ENCODE measurements around the gene PKN1. TPM values are rescaled to one million over a fixed set of nuclear protein-coding genes. Genes with fewer than 3 reads are reported as not detected.
"Not testable (repeated sequence)": the region's sequence is repeated elsewhere in the genome, so short reads cannot be mapped to it uniquely, and the experiment has no call there.

Gene PKN1
- 83.6 TPM for polyA plus RNA-seq (ENCODE audit: insufficient read length)

DNA sequence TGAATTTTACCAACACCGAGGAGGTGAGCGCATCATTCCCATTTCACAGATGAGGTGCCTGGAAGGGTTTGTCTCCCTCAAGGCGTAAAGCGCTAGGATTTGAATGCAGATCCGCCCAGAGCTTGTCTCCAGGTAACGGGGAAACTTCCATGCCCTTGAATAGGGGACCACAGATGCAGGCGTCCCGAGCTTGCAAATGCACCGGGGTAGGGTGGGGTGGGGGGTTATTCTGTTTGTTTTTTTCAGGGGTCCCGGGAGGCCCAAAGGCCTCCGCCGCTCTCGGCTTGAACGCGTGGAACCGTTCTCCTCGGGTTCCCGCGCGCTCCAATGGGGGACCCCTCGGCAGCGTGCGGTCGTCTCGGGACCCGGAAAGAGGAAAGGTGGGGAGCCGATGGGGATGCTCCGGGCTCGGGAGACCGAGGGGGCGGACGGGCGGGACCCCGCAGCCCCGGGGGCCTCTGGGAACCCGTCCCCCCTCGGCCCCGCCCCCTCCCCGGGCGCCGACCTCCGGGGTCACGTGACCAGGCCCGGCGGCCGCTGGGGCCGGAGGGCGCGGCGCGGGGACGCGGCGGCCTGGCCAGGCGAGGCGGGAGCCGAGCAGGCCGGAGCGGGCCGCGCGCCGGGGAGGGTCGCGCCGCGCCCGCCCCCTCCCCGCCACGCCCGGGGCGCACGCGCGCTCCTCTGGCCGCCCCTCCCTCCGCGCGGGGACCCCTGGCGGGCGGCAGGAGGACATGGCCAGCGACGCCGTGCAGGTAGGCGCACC lies at the start of gene PKN1:
Gene PKN1, plus strand, starts transcription at position 516 of the 763 bp plus-strand sequence. Its CDS starts 216 bp downstream, at position 732.
- peak; percentile 64 for DNase-seq

DNA sequence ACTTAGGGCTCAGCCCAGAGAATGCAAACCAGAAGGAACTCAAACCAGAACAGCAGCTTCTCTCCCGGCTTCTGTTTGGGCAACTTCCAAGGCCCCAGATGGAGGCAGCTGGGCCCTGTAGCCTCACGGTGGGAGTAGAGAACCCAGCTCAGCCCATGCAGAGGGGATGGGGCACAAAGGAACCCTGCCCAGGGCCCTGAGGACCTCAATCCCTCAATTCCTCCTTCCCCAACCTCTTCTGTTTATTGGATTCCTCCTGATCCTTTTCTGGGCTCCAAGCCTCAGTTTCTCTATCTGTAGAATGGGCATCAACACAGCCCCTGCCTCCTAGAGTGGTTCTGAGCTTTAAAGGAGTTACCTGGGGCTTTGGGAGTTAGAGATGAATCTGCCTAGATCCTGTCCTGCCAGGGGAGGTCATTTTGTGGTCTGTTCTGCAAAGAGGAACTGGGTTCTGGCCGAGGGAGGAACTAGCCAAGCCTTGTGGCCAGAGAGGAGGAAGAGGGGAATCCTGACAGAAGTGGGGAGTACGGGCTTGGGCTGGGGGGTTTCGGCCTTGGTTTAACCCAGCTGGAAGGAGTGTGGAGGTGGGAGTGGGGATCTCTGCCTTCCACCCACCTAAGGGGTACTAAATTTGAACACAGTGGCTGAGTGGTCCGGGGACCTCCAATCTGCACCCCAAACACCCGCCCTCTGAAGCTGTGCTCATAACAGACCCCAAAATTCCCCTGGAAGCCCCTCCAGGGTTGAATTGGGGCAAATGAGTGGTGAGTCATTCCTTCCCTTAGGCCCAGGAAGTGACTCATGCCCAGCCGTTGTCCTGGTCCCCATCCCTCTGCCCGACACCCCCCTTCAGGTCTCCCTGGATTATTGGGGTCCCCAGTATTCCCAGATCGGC lies 49.2 kb upstream of the PKN1 start:
- no peak for DNase-seq

DNA sequence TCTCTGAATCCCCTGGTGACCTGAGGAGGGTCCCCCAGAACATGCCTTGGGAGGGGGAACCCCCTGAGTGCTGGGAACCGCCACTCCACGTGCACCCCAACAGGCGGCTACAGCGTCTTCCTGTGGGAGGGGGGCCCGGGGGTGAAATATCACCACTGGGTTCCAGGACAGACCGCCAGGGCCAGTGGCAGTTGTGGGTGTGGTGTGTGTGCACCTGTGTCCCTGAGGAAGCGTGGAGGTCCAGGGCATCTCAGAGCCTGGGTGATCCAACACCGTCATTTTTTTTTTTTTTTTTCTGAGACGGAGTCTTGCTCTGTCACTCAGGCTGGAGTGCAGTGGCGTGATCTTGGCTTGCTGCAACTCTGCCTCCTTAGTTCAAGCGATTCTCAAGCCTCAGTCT lies 47.6 kb upstream of the PKN1 start:
- DNase-seq: no peak

DNA sequence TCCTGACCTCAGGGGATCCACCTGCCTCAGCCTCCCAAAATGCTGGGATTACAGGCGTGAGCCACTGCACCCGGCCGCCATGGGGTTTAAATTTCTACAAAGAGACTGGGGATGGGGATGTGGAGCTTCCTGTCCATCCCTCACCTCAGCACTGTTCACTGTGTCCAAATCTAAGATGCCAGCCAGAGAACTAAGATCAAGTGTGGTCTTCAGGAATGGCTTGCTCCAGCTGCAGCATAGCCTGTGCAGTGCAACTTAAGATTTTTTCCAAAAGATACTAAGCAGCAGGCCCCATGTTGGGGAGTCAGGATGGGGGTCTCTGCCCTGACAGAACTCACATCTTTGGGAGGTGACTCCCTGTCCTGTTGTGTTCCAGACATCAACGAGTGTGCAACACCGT lies 42.6 kb upstream of the PKN1 start:
- no peak for DNase-seq

DNA sequence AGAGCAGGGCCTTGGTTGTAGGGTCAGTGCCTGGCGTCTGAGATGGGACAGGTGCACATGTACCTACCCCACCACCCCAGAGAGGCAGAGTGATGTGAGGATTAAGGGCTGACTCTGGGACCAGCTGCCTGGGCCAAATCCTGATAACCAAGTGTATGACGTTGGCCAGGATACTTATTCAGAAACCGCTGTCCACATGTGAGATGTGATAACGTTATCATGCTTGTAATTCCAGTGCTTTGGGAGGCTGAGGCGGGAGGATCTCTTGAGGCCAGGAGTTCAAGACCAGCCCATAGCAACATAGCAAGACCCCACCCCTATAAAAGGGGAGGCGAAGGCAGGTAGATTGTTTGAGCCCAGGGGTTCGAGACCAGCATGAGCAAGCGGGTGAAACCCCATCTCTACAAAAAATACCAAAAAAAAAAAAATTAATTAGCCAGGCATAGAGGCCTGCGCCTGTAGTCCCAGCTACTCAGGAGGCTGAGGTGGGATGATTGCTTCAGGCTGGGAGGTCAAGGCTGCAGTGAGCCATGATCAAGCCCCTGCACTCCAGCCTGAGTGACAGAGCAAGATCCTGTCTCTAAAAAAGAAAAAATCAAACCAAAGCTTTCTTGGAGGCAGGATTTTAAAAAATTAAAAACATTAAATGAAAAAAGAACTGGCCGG lies 41.8 kb upstream of the PKN1 start:
- no peak for DNase-seq

DNA sequence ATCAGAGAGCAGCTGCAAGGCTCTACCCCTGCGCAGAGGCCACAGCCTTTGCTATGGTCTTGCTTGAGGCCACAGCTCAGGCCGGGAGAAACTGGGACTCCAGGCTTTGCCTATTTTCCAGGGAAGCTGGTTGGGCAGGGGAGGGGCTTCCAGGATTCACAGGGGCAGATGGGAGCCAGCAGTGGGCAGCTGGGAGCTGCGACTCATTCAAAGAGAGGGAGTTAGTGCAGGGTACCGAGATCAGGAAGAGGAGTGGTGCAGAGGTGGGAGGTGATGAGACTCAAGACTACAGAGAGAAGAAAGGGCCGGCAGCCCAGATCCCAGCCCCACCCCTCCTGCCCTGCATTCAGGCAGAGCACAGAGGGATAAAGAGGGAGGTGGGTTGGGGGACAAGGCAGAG lies 39.8 kb upstream of the PKN1 start:
- no peak for DNase-seq

DNA sequence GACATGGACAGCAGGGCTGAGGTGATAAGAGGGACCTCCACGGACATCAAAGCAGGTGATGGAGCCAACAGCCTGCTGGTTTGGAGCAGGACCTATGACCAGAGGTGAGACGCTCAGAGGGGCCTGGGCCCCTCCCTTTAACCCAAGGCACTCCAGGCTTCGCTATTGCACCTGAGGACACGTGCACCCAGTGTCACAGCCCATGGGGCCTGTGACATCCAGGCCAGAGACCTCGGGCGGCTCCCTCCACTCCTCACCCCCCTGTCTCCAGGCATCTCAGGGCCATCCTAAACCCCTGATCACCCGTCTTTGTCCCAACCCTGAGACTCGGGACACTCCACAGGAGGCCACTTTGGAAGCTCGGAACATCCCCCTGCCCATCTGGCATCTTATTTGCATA lies 38.9 kb upstream of the PKN1 start:
- no peak for DNase-seq

DNA sequence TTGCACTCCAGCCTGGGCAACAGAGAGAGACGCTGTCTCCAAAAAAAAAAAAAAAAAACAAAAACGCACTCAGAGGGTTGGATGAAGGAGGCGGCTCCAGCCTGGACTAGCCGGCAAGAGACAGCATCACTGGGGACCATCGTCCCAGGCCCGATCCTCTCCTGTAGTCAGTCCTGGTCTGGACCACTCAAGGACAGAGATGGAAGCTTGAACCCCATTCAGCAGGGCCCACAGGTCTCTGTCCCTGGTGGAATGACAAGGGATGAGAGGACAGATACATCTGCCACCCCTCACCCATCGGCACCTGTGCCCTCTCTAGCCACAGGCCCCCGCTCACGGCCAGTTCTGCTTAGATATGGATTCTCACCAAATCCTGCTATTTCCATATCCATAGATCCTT lies 37.8 kb upstream of the PKN1 start:
- no peak for DNase-seq

DNA sequence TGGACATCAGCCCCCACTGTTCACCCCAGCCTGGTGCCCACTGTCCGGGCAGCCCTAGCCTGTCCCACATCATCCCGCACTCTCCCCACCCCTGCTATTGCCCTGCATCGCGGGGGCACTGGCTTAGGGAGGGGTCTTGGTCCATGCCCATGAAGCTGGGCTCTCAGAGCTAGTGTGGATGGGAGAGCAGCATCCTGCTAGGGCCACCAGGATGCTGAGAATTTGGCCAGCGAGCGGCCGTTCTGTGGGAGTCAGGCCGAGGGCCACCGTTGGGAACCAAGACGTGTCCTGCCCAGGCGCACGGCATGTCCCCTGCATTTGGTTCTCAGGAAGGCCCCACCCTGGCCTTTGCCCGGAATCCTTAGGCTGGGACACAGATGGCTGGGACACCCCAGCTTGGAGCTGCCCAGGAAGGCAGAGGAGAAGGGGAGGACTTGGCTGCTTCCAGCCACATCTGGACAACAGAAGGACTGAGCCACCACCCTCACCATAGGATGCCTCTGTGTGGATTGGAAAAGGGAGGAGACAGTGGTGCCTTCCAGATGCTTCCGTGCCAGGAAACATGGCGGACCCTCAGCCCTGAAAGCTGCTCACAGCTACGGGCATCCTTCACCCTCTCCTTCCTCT lies 37.3 kb upstream of the PKN1 start:
- DNase-seq: no peak

DNA sequence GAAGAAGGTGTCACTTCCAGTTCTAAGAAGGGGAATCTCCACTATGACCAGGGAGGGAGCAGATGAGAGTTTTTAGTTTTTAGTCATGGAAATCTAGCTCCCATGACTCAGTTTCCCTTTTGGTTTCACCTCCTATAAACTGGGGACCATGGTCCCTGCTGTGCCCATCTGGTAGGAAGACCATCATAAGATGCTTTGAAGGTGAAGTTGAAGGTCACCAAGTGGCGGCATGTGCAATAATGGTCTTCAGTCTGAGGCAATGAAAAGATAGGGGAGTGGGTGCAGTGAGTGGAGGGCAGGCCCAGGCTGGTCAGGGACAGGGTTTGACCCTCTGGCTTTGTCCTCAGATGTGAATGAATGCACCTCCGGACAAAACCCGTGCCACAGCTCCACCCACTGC lies 36.4 kb upstream of the PKN1 start:
- DNase-seq: not testable (repeated sequence)

DNA sequence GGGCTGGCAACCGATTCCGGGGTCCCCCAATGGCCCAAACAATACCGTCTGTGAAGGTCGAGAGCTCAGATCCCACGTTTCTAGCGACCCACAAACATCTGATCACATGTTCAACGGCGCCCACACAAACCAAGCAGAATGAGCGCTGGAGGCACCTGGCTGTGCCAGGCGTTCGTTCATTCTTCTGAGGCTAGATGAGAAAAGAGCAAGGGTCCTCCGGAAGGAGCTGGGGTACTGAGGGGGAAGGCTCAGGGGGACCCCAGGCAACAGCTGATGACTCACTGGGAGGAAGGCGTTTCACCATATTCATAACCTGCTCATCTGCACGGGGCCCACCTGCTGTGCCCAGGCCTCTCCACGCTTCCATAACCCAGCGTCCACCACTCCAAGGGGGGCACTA lies 35.9 kb upstream of the PKN1 start:
- not testable (repeated sequence) for DNase-seq

DNA sequence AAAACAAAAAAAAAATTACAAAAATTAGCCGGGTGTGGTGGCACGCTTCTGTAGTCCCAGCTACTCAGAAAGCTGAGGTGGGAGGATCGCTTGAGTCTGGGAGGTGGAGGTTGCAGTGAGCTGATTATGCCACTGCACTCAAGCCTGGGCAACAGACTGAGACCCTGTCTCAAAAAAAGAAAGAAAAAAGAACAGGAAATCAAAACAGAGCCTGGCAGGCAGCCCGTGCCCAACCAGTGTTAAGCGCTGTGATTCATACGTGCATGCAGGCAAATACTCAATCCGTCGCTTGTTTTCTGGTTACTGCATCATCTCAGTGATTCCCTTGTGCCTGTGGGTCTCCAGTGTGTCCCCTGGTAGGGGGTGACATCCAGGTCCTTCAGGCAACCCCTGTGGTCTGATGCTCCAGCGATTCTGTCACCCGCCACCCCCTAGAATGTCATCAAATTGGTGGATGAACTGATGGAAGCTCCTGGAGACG lies 32.1 kb upstream of the PKN1 start:
- DNase-seq: no peak

DNA sequence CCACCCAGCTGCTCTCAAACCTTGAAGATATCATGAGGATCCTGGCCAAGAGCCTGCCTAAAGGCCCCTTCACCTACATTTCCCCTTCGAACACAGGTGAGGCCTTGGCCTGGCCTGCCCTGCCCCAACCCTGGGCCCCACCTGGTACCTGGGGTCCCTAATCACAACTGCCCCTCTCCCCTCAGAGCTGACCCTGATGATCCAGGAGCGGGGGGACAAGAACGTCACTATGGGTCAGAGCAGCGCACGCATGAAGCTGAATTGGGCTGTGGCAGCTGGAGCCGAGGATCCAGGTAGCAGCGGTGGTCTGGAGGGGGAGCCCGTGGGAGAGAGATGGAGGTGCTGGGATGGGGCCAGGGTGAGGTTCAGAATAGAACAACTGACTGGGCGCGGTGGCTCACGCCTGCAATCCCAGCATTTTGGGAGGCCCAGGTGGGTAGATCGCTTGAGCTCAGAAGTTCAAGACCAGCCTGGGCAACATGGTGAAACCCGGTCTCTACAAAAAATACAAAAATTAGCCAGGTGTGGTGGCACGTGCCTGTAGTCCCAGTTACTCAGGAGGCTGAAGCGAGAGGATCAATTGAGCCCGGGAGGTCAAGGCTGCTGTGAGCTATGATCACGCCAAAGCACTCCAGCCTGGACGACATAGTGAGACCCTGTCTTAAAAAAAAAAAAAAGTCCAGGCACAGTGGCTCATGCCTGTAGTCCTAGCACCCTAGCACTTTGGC lies 31.5 kb upstream of the PKN1 start:
- no peak for DNase-seq

DNA sequence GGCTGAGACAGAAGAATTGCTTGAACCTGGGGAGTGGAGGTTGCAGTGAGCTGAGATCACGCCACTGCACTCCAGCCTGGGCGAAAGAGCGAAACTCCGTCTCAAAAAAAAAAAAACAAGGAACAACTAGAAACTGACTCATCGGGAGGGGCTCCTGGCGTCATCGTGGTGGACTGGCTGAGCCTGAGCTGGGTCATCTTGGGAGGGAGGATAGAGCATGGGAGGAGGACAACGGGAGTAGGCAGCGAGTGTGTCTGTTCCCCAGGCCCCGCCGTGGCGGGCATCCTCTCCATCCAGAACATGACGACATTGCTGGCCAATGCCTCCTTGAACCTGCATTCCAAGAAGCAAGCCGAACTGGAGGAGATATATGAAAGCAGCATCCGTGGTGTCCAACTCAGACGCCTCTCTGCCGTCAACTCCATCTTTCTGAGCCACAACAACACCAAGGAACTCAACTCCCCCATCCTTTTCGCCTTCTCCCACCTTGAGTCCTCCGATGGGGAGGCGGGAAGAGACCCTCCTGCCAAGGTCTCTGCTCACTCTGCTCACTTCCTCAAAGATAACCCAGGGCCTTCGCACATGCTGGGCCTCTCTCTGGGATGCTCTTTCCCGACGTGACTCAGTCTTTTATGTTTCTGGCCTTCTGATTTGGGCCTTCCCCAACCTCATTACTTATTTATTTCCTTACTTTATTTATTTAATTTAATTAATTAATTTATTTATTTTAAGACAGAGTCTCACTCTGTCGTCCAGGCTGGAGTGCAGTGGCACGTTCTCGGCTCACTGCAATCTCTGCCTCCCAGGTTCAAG lies 30.6 kb upstream of the PKN1 start:
- DNase-seq: no peak

DNA sequence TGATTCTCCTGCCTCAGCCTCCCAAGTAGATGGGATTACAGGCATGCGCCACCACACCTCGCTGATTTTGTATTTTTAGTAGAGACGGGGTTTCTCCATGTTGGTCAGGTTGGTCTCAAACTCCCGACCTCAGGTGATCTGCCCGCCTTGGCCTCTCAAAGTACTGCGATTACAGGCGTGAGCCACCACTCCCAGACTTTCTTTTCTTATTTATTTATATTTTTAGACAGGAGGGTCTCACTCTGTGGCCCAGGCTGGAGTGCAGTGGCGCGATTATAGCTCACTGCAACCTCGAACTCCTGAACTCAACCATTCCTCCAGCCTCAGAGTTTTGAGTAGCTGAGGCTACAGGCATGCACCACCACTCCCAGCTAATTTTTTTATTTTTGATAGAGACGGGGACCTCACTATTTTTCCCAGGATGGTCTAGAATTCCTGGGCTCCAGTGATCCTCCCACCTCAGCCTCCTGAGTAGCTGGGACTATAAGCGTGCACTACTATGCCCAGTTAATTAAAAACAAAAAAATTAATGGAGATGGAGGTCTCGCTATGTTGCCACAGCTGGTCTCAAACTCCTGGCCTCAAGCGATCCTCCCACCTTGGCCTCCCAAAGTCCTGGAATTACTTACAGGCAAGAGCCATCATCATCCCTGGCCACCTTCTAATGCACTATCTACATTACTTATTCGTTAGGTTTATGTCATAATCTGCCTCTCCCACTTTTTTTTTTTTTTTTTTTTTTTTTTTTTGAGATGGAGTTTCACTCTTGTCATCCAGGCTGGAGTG lies 29.8 kb upstream of the PKN1 start:
- DNase-seq: not testable (repeated sequence)

DNA sequence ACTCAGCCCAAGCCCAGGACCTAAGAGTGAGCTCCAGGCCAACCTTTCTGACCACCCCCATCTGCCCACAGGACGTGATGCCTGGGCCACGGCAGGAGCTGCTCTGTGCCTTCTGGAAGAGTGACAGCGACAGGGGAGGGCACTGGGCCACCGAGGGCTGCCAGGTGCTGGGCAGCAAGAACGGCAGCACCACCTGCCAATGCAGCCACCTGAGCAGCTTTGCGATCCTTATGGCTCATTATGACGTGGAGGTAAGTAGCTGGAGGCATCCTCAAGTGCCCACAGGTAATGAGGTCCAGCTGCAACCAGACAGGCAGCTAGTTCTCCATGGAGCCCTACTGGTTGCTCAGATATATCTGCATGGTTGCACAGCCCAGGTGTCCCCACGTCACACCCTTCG lies 28.8 kb upstream of the PKN1 start:
- DNase-seq: no peak

DNA sequence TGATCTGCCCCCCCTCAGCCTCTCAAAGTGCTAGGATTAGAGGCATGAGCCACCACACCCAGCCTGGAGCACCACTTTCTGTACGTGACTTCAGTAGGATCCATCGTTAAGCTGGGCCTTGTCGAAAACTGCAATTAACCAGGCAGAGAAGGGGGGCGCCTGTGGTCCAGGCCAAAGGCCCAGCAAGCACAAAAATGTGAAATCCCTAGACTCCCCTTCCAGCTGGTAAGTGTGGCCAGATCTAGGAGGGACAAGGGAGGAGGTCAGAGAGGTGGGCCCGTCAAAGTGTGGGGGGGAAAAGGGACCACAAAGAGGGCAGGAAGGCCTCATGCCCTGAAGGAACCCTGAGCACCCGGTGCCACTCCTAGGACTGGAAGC lies 27.7 kb upstream of the PKN1 start:
- no peak for DNase-seq

DNA sequence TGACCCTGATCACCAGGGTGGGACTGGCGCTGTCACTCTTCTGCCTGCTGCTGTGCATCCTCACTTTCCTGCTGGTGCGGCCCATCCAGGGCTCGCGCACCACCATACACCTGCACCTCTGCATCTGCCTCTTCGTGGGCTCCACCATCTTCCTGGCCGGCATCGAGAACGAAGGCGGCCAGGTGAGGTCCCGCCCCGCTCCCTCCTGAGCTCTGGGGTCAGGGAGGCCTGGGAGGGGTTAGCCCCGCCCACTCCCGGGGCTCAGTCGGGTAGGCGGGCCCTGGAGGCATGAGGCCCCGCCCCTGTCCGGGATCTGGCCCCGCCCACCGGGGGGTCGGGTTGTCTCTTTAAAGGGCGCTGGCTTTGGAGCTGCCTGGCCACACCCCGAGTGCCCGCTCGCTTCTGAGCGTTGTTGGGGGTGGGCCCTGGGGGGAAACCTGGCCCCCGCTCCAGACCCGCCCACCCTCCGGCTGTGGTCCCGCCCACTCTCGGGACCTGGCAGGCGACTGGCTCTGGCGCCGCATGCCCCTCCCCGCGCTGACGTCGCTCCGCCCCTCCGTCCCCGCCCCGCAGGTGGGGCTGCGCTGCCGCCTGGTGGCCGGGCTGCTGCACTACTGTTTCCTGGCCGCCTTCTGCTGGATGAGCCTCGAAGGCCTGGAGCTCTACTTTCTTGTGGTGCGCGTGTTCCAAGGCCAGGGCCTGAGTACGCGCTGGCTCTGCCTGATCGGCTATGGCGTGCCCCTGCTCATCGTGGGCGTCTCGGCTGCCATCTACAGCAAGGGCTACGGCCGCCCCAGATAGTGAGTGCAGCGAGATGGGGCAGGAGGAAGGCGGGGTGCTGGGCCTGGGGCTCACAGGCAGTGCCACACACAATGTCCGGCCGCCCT lies 27.1 kb upstream of the PKN1 start:
- DNase-seq: peak; percentile 85
